MM.1S (cell line): ENCODE data around the gene SLC38A8.

Experiments
- DNase-seq: peaks from one replicate; pipeline ENCODE4 v3.0.0-alpha.2; 2015
- H2AFZ ChIP-seq: fragments of 300-600 bp; sonication (generic); 2 replicates; pipeline ENCODE4 v1.6.0; 2016; ENCODE audit warnings: antibody characterized with exemption, low read length
- H3F3A ChIP-seq: fragments of 300-600 bp; sonication (generic); 2 replicates; pipeline ENCODE4 v1.6.1; 2016; ENCODE audit warnings: mild to moderate bottlenecking, antibody characterized with exemption, low read length, moderate library complexity, mixed read lengths; ENCODE audit not compliant: insufficient read depth
- H3K27ac ChIP-seq: fragments of 300-600 bp; sonication (generic); 2 replicates; pipeline ENCODE4 v1.5.1; 2016; ENCODE audit warnings: mild to moderate bottlenecking, low read length
- H3K27me3 ChIP-seq: fragments of 300-600 bp; sonication (generic); replicated peaks from 2 replicates; pipeline ENCODE4 v1.6.0; 2016; ENCODE audit warnings: low read length; ENCODE audit not compliant: insufficient read depth
- H3K36me3 ChIP-seq: fragments of 300-600 bp; sonication (generic); replicated peaks from 2 replicates; pipeline ENCODE4 v1.6.1; 2016; ENCODE audit warnings: mild to moderate bottlenecking, low read length, mixed read lengths; ENCODE audit not compliant: insufficient read depth
- H3K4me1 ChIP-seq: fragments of 300-600 bp; sonication (generic); 2 replicates; pipeline ENCODE4 v1.6.1; 2016; ENCODE audit warnings: low read length, mixed read lengths
- H3K4me2 ChIP-seq: fragments of 300-600 bp; sonication (generic); 2 replicates; pipeline ENCODE4 v1.6.0; 2016; ENCODE audit warnings: low read depth, low read length
- H3K4me3 ChIP-seq: fragments of 300-600 bp; sonication (generic); 2 replicates; pipeline ENCODE4 v1.5.1; 2016; ENCODE audit warnings: low read length, mixed read lengths
- H3K79me2 ChIP-seq: fragments of 300-600 bp; sonication (generic); 2 replicates; pipeline ENCODE4 v1.6.1; 2016; ENCODE audit warnings: mixed run types, low read length, mixed read lengths
- H3K9ac ChIP-seq: fragments of 300-600 bp; sonication (generic); 2 replicates; pipeline ENCODE4 v1.6.1; 2016; ENCODE audit warnings: low read length, mixed read lengths
- H3K9me2 ChIP-seq: fragments of 300-600 bp; sonication (generic); replicated peaks from 2 replicates; pipeline ENCODE4 v1.6.1; 2016; ENCODE audit warnings: mild to moderate bottlenecking, low read length, mixed read lengths; ENCODE audit not compliant: insufficient read depth
- H3K9me3 ChIP-seq: fragments of 300-600 bp; sonication (generic); replicated peaks from 2 replicates; pipeline ENCODE4 v1.6.1; 2016; ENCODE audit warnings: mild to moderate bottlenecking, low read length, mixed read lengths; ENCODE audit not compliant: insufficient read depth
- H4K20me1 ChIP-seq: fragments of 300-600 bp; sonication (generic); 2 replicates; pipeline ENCODE4 v1.6.1; 2016; ENCODE audit warnings: mild to moderate bottlenecking, low read length, moderate library complexity, mixed read lengths; ENCODE audit not compliant: insufficient read depth
- CTCF ChIP-seq: fragments of 300-600 bp; sonication (generic); IDR thresholded peaks from 2 replicates; pipeline ENCODE4 v1.5.1; 2016; ENCODE audit warnings: antibody characterized with exemption, low read length, mixed read lengths
- EZH2 ChIP-seq: fragments of 300-600 bp; sonication (generic); optimal IDR thresholded peaks from 2 replicates; pipeline ENCODE3; 2017; ENCODE audit warnings: low read depth, mild to moderate bottlenecking, antibody characterized with exemption, low read length, mixed read lengths
- EZH2phosphoT487 ChIP-seq: fragments of 300-600 bp; sonication (generic); IDR thresholded peaks from 2 replicates; pipeline ENCODE4 v1.6.1; 2018; ENCODE audit warnings: antibody characterized with exemption, low read length

The SLC38A8 gene

DNA sequence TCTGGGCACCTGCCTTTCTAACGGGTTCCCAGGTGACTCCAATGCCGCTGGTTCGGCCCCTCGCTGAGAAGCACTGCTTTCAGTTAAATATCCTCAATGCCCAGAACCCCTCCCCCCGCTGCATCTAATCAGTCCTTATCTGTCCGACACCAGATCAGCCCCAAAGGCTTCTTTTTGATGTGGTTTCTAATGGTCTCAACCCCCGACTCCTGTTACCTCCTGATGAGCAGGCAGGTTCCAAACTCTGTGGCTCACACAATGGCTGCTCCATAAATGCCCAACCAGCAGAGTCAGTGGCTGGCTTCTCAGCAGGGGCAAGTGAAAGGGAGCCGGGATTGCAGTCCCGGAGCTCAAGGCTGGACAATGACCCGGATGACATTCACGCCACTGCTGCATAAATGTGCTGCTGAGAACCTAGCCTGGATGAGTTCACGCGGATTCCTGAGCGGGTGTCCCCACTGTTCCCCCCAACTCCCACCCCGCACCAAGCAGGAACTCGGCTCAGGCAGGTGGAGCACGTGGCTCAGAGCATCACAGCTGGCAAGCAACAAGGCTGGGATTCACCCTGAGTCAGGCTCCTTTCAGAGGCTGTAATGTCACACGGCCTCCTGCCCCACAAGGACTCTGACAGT lies 1.0 kb upstream of the SLC38A8 start:
- Histone ChIP-seq H3K9ac (no peak overlapping the region), H3K4me1 (no peaks in the 10 kb centered on the region), H3K79me2 (no peaks in the 10 kb centered on the region), H3K36me3 (no peaks in the 10 kb centered on the region), H3K27me3 (peaks cover 14% of the 10 kb centered on the region; the same call in 1 of the 2 replicates), H2AFZ (no peak overlapping the region), H3K9me2 (no peaks in the 10 kb centered on the region), H3K9me3 (no peaks in the 10 kb centered on the region), H3K4me2 (no peak overlapping the region), H3K27ac (no peak overlapping the region), H3F3A (no peaks in the 10 kb centered on the region), H4K20me1 (no peaks in the 10 kb centered on the region), H3K4me3 (no peak overlapping the region)
- no peak for TF ChIP-seq EZH2
- TF ChIP-seq EZH2phosphoT487 = no peak
- TF ChIP-seq CTCF = no peak
- DNase-seq = no peak

DNA sequence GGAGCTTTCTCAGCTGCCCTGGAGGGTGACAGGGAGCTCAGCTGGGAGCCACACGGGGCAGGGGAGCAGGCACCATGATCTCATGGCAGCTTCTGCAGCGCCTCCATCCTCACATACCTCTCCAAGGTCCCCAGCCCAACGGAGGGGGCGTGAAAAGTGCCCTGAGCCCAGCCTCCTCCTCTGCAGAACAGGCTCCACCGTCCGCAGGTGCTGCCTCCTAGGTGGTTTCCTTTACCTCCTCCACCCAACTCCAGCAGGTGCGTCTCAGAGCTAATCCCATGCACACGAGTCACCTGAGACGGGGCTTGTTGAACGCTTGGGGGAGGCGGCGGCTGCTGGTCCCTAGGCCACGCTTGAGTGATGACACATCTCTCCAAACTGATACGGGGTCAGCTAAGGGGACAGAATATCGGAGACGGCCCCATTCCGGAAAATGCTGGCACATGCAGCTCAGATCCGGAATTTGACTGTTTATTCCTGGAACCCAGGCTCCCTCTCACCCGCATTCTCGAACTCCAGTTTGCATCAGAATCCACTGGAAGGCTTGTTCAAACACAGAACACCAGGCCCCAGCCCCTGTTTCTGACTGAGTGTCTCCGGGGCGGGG lies 387 bp upstream of the SLC38A8 start:
- Histone ChIP-seq H3K4me2 (no peak overlapping the region), H3F3A (no peaks in the 10 kb centered on the region), H3K9ac (no peak overlapping the region), H3K36me3 (no peaks in the 10 kb centered on the region), H2AFZ (no peak overlapping the region), H3K9me2 (no peaks in the 10 kb centered on the region), H3K27ac (no peak overlapping the region), H3K79me2 (no peaks in the 10 kb centered on the region), H3K4me3 (no peak overlapping the region), H3K27me3 (peaks cover 18% of the 10 kb centered on the region; the same call in 1 of the 2 replicates), H3K4me1 (no peaks in the 10 kb centered on the region), H3K9me3 (no peaks in the 10 kb centered on the region), H4K20me1 (no peaks in the 10 kb centered on the region)
- TF ChIP-seq CTCF (no peak), EZH2phosphoT487 (no peak)
- DNase-seq = no peak

- Histone ChIP-seq H3K9ac (no peak overlapping the region), H3K27ac (no peak overlapping the region), H3K9me3 (no peaks in the 10 kb centered on the region), H4K20me1 (no peaks in the 10 kb centered on the region), H3K36me3 (no peaks in the 10 kb centered on the region), H2AFZ (no peak overlapping the region), H3K79me2 (no peaks in the 10 kb centered on the region), H3K4me3 (no peak overlapping the region), H3K9me2 (no peaks in the 10 kb centered on the region), H3F3A (no peaks in the 10 kb centered on the region), H3K4me2 (no peak overlapping the region), H3K27me3 (peaks cover 18% of the 10 kb centered on the region; the same call in 1 of the 2 replicates), H3K4me1 (no peaks in the 10 kb centered on the region)
- DNase-seq = no peak
- TF ChIP-seq EZH2 = no peak
- TF ChIP-seq CTCF = no peak
- no peak for TF ChIP-seq EZH2phosphoT487
Measured at GRCh38 chr16:84041881-84042280, 714 bp downstream of the SLC38A8 start.
